Stimulated activated CD4-positive, alpha-beta T cell treated with anti-CD3 and anti-CD28 coated beads, TNF-alpha, amount 100 ng/mL, for 48 hours (primary cell): ENCODE measurements around the gene LPP.
"Not testable (repeated sequence)": the region's sequence is repeated elsewhere in the genome, so short reads cannot be mapped to it uniquely, and the experiment has no call there.

Experiments used
- DNase-seq, 3 donors: peaks; one replicate each; pipeline ENCODE4 v3.0.0-alpha.2; 2020; ENCODE audit warnings: low read depth in 3 of 3

LPP gene

DNA sequence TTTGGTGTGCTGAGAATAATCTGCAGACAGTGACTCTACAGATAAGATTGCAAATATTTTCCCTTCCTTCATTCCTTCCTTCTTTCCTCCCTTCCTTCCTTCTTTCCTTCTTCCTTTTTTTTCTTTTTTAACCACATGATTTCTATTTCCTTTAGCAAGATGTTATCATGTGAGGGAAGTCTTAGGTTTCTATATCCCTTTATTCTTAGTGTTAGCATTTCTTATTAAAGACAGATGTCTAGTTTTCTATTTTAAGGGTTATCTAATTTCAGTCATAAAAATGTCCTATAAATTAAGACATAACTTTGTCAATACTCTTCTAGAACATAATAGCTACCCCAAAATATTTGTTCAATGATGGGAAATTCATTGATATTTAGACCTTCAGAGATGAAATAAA lies 470.9 kb downstream of the LPP start:
- no peak for DNase-seq

DNA sequence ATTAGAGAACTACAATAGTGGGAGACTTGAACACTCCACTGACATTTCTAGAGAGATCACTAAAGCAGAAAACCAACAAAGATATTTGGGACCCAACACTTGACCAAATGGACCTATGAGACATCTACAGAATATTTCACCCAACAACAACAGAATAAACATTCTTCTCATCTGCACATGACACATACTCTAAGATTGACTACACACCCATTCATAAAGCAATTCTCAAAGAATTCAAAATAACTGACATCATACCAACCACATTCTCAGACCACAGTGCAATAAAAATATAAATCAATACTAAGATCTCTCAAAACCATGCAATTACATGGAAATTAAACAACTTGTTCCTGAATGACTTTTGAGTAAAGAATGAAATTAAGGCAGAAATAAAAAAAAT lies 473.7 kb downstream of the LPP start:
- DNase-seq, result no peak

DNA sequence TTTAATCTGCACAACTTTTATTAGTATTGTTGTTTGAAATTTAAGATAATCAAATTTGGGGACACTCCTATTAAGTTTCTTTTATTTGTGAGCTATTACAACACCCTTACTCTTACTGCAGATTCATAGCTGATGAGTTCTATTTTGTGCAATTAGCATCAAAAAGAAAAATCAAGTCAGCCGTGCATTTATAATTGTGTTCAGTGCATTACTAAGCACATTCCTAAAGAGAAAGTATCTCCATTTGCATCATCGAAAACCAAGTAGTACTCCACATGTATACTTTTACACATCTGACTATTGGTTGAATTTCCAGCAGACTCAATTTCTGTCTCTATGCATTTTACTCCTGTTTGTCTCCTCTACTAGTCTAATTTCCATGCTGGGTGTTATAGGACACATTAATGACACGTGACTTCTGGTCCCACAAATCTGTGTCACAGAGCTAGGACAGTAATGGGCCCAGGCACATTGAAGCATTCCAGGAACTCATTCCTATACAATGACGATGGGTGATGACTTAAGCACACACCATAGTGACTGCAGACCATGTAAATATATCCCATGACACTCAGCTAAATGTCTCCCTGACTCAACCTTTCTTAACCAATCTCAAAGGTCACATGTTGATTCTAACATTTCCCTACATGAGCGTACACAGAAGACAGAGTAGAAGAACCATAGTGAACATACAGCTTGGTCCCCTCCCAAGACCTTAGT lies 477.5 kb downstream of the LPP start:
- DNase-seq, result no peak

DNA sequence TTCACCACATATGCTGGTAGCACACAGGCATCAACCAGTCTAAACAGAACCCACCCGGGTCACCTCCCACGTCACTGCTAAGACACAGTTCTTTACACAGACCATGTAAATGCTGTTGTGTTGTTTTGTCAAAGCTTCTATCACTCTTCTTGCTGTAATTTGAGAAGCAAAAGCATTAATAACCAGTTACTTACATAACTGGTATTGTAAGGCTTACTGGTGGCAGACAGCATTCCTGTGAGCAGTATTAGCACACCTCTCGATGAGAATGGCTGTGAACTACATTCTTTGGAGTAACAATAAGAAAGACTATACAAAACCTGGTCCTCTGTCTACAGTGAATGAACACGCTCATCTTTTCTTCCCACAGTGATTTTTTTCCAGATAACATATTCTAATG lies 479.2 kb downstream of the LPP start:
- no peak for DNase-seq

- DNase-seq, result no peak
These were observed 480.3 kb downstream of the LPP start for GRCh38 chr3:188634285-188634684.

GRCh38 chr3:188635258-188636042 lies 481.5 kb downstream of the LPP start:
- no peak for DNase-seq

DNA sequence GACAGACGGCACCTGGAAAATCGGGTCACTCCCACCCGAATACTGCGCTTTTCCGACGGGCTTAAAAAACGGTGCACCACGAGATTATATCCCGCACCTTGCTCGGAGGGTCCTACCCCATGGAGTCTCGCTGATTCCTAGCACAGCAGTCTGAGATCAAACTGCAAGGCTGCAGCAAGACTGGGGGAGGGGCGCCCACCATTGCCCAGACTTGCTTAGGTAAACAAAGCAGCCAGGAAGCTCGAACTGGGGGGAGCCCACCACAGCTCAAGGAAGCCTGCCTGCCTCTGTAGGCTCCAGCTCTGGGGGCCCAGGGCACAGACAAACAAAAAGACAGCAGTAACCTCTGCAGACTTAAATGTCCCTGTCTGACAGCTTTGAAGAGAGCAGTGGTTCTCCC lies 482.3 kb downstream of the LPP start:
- not testable (repeated sequence) for DNase-seq

DNA sequence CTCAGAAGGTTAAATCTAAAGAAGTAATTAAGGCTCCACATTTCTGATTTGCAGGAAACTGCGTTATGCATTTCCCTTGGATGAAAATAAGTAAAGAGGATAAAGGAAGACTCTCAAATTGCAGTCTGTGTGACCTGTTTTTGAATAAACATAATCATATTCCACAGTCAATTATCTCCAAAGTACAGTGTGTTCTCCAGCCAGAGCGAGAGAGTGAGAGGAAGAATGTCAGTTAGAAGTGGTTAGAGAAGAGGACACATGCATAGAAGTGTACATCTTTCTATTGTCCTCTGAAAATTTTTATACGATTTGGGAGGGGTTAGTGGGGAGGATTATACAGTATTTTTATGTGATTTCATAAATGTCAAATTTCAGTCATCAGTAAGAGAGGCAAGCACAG lies 487.1 kb downstream of the LPP start:
- no peak for DNase-seq

DNA sequence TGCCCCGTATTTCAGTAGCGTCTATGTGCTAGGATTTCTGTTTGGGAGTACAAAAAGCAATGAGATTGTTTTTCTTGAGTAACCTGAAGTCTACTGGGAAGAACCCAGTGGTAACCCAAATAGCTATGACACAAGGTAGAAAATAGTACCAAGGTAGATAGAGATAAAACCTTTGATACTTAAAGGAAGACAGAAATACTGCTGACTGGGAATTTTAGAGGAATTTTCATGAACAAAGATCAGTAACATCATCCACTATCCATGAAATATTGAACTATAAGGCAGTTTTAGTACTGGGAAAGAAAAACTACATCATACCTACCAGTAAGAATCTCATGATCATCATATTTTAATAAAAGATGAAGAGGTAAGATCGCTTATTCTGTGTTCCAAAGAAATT lies 489.8 kb downstream of the LPP start:
- DNase-seq, result no peak

GRCh38 chr3:188646592-188646991 lies 492.6 kb downstream of the LPP start:
- DNase-seq, result no peak

DNA sequence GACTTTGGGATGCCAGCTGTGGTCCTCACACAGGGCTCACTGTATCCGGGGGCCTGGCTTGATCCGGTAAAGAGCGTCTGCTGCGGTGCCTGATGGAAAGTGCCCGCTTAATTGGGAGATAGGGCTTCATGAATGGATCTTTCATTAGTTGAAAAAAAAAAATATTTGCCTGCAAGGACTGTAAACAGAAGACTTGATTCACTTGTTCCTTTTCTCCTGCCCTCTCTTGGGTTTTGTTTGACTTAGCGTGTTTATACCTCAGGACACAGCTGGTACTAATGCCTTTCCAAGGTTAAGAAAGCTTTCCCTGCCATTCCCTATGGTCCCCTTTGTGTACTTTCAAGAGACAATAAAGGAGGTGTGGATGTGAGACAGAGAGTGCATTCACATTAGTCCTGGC lies 493.3 kb downstream of the LPP start:
- DNase-seq, result no peak

GRCh38 chr3:188649521-188649920 lies 495.6 kb downstream of the LPP start:
- no peak for DNase-seq

- no peak for DNase-seq
These were observed 502.4 kb downstream of the LPP start for GRCh38 chr3:188656196-188656982.

GRCh38 chr3:188658606-188659005 lies 504.6 kb downstream of the LPP start:
- DNase-seq, result no peak

DNA sequence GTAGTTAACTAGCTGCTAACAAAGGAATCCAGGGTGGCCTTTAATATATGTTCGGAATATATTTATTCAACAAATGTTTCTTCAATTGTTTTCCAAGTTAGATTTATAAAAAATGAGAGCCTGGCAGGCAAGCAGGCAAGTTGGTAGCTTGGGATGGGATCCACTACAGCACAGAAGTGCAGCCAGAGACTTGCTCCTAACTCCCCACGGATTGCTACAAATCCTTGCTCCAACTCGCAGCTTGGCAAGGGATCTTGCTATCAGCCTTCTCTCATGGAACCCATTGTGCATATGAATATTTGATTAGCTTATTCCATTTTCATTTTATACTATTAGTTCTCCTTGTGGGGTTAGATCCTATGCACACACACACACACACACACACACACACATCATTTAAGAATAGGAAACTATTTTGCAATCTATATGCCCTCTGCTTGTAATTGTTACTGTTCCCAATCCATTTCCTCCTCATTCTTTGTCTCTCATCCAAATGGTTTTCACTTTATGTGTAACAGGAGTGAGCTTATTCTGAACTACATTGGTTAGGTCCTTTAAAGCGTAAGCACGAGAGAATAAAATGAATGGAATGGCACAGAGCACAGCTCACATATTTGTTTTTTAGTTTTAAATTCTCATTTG lies 505.6 kb downstream of the LPP start:
- DNase-seq, result no peak

- DNase-seq, result no peak
These were observed 506.5 kb downstream of the LPP start for GRCh38 chr3:188660415-188660814.

DNA sequence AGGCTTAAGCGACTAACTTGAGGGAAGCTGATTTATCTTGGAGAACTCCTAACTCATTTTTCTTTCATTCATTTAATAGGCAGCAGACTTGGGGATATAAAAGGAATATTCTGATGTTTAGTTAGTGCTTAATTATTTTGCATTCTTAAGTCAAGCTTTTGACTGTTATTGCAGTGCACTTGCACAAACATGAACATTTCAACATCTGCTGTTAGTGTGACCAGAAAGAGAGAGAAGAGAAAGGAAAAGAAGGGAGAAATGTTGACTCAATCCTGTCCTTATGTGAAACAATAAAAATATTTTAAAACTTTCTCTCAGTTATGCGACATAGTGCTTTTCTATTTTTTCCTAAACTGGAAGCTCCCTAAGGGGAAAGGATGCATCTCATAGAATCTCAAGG lies 507.8 kb downstream of the LPP start:
- DNase-seq, result no peak

GRCh38 chr3:188662214-188662613 lies 508.3 kb downstream of the LPP start:
- no peak for DNase-seq

GRCh38 chr3:188662795-188663194 lies 508.8 kb downstream of the LPP start:
- DNase-seq, result no peak

GRCh38 chr3:188663839-188664238 lies 509.9 kb downstream of the LPP start:
- DNase-seq, result no peak

DNA sequence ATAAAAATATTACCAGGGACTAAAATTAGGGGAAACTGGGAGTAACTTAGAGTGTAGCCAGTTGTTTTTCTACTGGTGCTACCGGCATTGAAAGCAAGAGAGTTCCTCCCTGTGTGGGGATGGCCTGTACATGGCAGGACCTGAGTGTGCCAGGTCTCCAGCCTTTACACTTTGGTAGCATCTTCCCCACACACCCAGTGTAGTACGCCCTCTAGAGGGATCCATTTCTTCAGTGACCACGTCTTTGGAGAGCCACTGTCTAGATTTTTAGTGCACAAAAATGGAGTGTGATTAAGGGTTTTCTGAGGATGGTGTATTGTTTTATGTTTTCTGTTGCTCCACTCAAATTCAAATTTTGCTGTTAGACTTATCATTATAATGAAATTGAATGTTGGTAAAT lies 510.8 kb downstream of the LPP start:
- DNase-seq, result no peak

- DNase-seq, result no peak
These were observed 514.0 kb downstream of the LPP start for GRCh38 chr3:188667926-188668325.
